ENCODE measurements around the gene DOCK2.
"Not testable (repeated sequence)": the region's sequence is repeated elsewhere in the genome, so short reads cannot be mapped to it uniquely, and the experiment has no call there.

Gene DOCK2

GRCh38 chr5:169953196-169953595, 316.1 kb downstream of the DOCK2 start:
- not testable (repeated sequence) for DNase-seq

- DNase-seq: no peak
Measured at GRCh38 chr5:169954786-169955185, 317.7 kb downstream of the DOCK2 start.

- DNase-seq: no peak
Measured at GRCh38 chr5:169956126-169956525, 319.1 kb downstream of the DOCK2 start.

GRCh38 chr5:169956756-169957155, 319.7 kb downstream of the DOCK2 start:
- DNase-seq: no peak

- no peak for DNase-seq
Measured at GRCh38 chr5:169958278-169958677, 321.2 kb downstream of the DOCK2 start.

- DNase-seq: no peak
Measured at GRCh38 chr5:169960659-169961058, 323.6 kb downstream of the DOCK2 start.

- DNase-seq: no peak
Measured at GRCh38 chr5:169964246-169964645, 327.2 kb downstream of the DOCK2 start.

GRCh38 chr5:169970339-169970738, 333.3 kb downstream of the DOCK2 start:
- DNase-seq: no peak

- no peak for DNase-seq
Measured at GRCh38 chr5:169970911-169971765, 334.1 kb downstream of the DOCK2 start.

- DNase-seq: no peak
Measured at GRCh38 chr5:169971780-169972179, 334.7 kb downstream of the DOCK2 start.

- DNase-seq: no peak
Measured at GRCh38 chr5:169973056-169973455, 336.0 kb downstream of the DOCK2 start.

GRCh38 chr5:169974121-169974770, 337.2 kb downstream of the DOCK2 start:
- no peak for DNase-seq

GRCh38 chr5:169978714-169979113, 341.6 kb downstream of the DOCK2 start:
- DNase-seq: no peak

GRCh38 chr5:169979871-169980270, 342.8 kb downstream of the DOCK2 start:
- no peak for DNase-seq

GRCh38 chr5:169980418-169981053, 343.5 kb downstream of the DOCK2 start, which contains the start of gene INSYN2B:
Gene INSYN2B, minus strand, starts transcription at chr5:169980495. Its CDS starts 96,597 bp downstream, at chr5:169883898.
- DNase-seq: peak; percentile 9 to 15

GRCh38 chr5:169988206-169988605, 351.1 kb downstream of the DOCK2 start:
- no peak for DNase-seq

- no peak for DNase-seq
Measured at GRCh38 chr5:169988947-169989346, 351.9 kb downstream of the DOCK2 start.

GRCh38 chr5:169989365-169989764, 352.3 kb downstream of the DOCK2 start:
- no peak for DNase-seq

- no peak for DNase-seq
Measured at GRCh38 chr5:169991115-169991869, 354.2 kb downstream of the DOCK2 start.

GRCh38 chr5:169992789-169993484, 355.9 kb downstream of the DOCK2 start:
- no peak for DNase-seq

- DNase-seq: no peak
Measured at GRCh38 chr5:169993485-169993790, 356.4 kb downstream of the DOCK2 start.

GRCh38 chr5:169997798-169998197, 360.7 kb downstream of the DOCK2 start:
- no peak for DNase-seq

Measured in stimulated activated CD4-positive, alpha-beta T cell treated with anti-CD3 and anti-CD28 coated beads, Interleukin-2, amount 100 ng/mL, for 48 hours (primary cell).